Cardiac septum (tissue), 1 donor: ENCODE measurements around the gene XYLT1. TPM values are rescaled to one million over a fixed set of nuclear protein-coding genes. Genes with fewer than 3 reads are reported as not detected.

ENCODE experiments used
- DNase-seq: peaks from one replicate; pipeline ENCODE4 v3.0.0-alpha.2; 2020; ENCODE audit warnings: low spot score
- intact Hi-C: fragments of 100-400 bp; cut with DNase I; formaldehyde crosslinking; loops from one replicate; pipeline ENCODE4 v1.14.0; 2022
- total RNA-seq: library from RNA; stranded (reverse); fragmentation: NEBNext Ultra II Directional; extraction: Animal tissue kit (Norgen Biotek cat#: 25700); gene quantifications from one replicate; pipeline ENCODE4 v1.2.1, GENCODE V29; 2021
- donor health status: DM: no; HTN: no; CAD: no.

XYLT1 gene
- total RNA-seq, 1 donor from 2014 or later = 2.9 TPM

GRCh38 chr16:17080105-17080504 is 390.7 kb downstream of the XYLT1 start:
- no peak for DNase-seq
- intact Hi-C loops = no loop called here

- intact Hi-C loops = no loop called here
Measured at GRCh38 chr16:17078931-17079631, 391.7 kb downstream of the XYLT1 start.

GRCh38 chr16:17076818-17077498 is 393.8 kb downstream of the XYLT1 start:
- DNase-seq = no peak
- intact Hi-C loops = no loop called here

More at GRCh38 chr16:17078931-17079631, 391.7 kb downstream of the XYLT1 start:
- DNase-seq = no peak

GRCh38 chr16:17076092-17076754 is 394.5 kb downstream of the XYLT1 start:
- DNase-seq = no peak
- intact Hi-C loops = no loop called here

GRCh38 chr16:17072104-17072503 is 398.7 kb downstream of the XYLT1 start:
- intact Hi-C loops = no loop called here
- DNase-seq = no peak

GRCh38 chr16:17070882-17071592 is 399.7 kb downstream of the XYLT1 start:
- intact Hi-C loops = no loop called here
- DNase-seq = no peak

- DNase-seq = no peak
- intact Hi-C loops = no loop called here
Measured at GRCh38 chr16:17069681-17070080, 401.1 kb downstream of the XYLT1 start.

- DNase-seq = no peak
- intact Hi-C loops = no loop called here
Measured at GRCh38 chr16:17068524-17068923, 402.2 kb downstream of the XYLT1 start.

GRCh38 chr16:17067882-17068281 is 402.9 kb downstream of the XYLT1 start:
- no peak for DNase-seq
- intact Hi-C loops = no loop called here

GRCh38 chr16:17063201-17064139 is 407.3 kb downstream of the XYLT1 start:
- intact Hi-C loops = no loop called here

GRCh38 chr16:17062676-17063075 is 408.1 kb downstream of the XYLT1 start:
- DNase-seq = no peak
- intact Hi-C loops = no loop called here

More at GRCh38 chr16:17063201-17064139, 407.3 kb downstream of the XYLT1 start:
- DNase-seq = no peak

GRCh38 chr16:17061326-17061725 is 409.4 kb downstream of the XYLT1 start:
- intact Hi-C loops = no loop called here
- DNase-seq = no peak

GRCh38 chr16:17058471-17058870 is 412.3 kb downstream of the XYLT1 start:
- intact Hi-C loops = no loop called here
- no peak for DNase-seq

GRCh38 chr16:17056666-17057065 is 414.1 kb downstream of the XYLT1 start:
- DNase-seq = no peak
- intact Hi-C loops = no loop called here

GRCh38 chr16:17053536-17054160 is 417.1 kb downstream of the XYLT1 start:
- intact Hi-C loops = no loop called here
- no peak for DNase-seq
